Neutrophil (primary cell): ENCODE results near the gene CRYBG1.

Experiments
- H3K27ac ChIP-seq: fragments of 200-600 bp; sonication (generic); 2 replicates; pipeline ENCODE4 v1.5.1; 2016; ENCODE audit warnings: mild to moderate bottlenecking, moderate library complexity
- H3K27me3 ChIP-seq: fragments of 200-600 bp; sonication (generic); 2 replicates; pipeline ENCODE4 v1.6.0; 2016; ENCODE audit warnings: mild to moderate bottlenecking
- H3K36me3 ChIP-seq: fragments of 200-600 bp; sonication (generic); 2 replicates; pipeline ENCODE4 v1.5.1; 2017
- H3K4me1 ChIP-seq, 2 experiments: fragments of 200-600 bp in 1 of 2; sonication (generic) in 1 of 2; 1 replicate in 1 of 2; 2 replicates in 1 of 2; pipeline versions ENCODE4 v1.5.1 to v1.6.1; 2013 to 2016; ENCODE audit warnings: low read depth in 1 of 2, low read length in 1 of 2, mild to moderate bottlenecking in 1 of 2, moderate library complexity in 1 of 2; ENCODE audit not compliant: control insufficient read depth in 1 of 2, insufficient read depth in 1 of 2
- H3K4me3 ChIP-seq, 2 experiments: fragments of 200-600 bp in 1 of 2; sonication (generic) in 1 of 2; 1 replicate in 1 of 2; 2 replicates in 1 of 2; pipeline ENCODE4 v1.5.1; 2013 to 2016; ENCODE audit warnings: low read depth in 1 of 2, low read length in 1 of 2, mild to moderate bottlenecking in 1 of 2, moderate library complexity in 1 of 2
- H3K9me3 ChIP-seq: fragments of 200-600 bp; sonication (generic); 2 replicates; pipeline ENCODE4 v1.5.1; 2016
- TF ChIP-seq, protein P1 (sequence below): fragments of 200-600 bp; sonication (generic); IDR thresholded peaks from 2 replicates; pipeline ENCODE4 v1.5.1; 2016; ENCODE audit warnings: antibody characterized with exemption

CRYBG1 gene

GRCh38 chr6:106477146-106477545 is 116.6 kb downstream of the CRYBG1 start:
- Histone ChIP-seq H3K9me3 (no peaks in the 10 kb centered on the region), H3K36me3 (no peaks in the 10 kb centered on the region), H3K27me3 (no peaks in the 10 kb centered on the region), H3K4me3 (no peak overlapping the region), H3K4me1 (peaks cover 14 to 16% of the 10 kb centered on the region in 2 experiments), H3K27ac (peak overlapping the region; percentile 61)
- TF ChIP-seq, protein P1, sequence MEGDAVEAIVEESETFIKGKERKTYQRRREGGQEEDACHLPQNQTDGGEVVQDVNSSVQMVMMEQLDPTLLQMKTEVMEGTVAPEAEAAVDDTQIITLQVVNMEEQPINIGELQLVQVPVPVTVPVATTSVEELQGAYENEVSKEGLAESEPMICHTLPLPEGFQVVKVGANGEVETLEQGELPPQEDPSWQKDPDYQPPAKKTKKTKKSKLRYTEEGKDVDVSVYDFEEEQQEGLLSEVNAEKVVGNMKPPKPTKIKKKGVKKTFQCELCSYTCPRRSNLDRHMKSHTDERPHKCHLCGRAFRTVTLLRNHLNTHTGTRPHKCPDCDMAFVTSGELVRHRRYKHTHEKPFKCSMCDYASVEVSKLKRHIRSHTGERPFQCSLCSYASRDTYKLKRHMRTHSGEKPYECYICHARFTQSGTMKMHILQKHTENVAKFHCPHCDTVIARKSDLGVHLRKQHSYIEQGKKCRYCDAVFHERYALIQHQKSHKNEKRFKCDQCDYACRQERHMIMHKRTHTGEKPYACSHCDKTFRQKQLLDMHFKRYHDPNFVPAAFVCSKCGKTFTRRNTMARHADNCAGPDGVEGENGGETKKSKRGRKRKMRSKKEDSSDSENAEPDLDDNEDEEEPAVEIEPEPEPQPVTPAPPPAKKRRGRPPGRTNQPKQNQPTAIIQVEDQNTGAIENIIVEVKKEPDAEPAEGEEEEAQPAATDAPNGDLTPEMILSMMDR, result no peak

DNA sequence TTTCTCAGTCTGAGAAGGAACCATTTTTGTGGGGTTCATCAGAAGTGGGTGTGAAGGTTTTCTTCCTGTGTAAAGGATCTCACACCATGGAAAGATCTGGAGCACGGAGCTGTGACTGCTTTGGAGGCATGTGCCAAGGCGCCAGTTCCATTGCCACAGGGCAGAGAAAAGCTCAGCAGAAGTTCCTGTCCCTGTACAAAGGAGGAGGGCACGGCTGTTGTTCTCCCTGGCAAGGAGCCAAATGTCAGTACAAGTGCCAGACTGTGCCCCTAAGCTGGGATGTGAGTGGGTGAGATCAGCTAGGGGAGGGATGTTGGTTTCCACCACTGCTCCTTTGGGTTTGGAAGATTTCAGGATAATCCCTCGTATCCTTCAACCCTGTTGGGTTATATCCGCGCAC is 117.3 kb downstream of the CRYBG1 start:
- H3K27ac ChIP-seq, result peak overlapping the region; percentile 61
- H3K36me3 ChIP-seq, result no peaks in the 10 kb centered on the region
- H3K4me1 ChIP-seq, result peaks cover 14 to 16% of the 10 kb centered on the region in 2 experiments
- no peaks in the 10 kb centered on the region for H3K27me3 ChIP-seq
- TF ChIP-seq, protein P1, result no peak
- H3K9me3 ChIP-seq, result no peaks in the 10 kb centered on the region
- no peak overlapping the region for H3K4me3 ChIP-seq

GRCh38 chr6:106486236-106486635 is 125.7 kb downstream of the CRYBG1 start:
- no peak overlapping the region for H3K4me3 ChIP-seq
- H3K36me3 ChIP-seq, result no peaks in the 10 kb centered on the region
- H3K27me3 ChIP-seq, result no peaks in the 10 kb centered on the region
- no peak overlapping the region for H3K27ac ChIP-seq
- no peaks in the 10 kb centered on the region for H3K9me3 ChIP-seq
- TF ChIP-seq, protein P1, result no peak
- peaks cover 0 to 8% of the 10 kb centered on the region in 2 experiments for H3K4me1 ChIP-seq

DNA sequence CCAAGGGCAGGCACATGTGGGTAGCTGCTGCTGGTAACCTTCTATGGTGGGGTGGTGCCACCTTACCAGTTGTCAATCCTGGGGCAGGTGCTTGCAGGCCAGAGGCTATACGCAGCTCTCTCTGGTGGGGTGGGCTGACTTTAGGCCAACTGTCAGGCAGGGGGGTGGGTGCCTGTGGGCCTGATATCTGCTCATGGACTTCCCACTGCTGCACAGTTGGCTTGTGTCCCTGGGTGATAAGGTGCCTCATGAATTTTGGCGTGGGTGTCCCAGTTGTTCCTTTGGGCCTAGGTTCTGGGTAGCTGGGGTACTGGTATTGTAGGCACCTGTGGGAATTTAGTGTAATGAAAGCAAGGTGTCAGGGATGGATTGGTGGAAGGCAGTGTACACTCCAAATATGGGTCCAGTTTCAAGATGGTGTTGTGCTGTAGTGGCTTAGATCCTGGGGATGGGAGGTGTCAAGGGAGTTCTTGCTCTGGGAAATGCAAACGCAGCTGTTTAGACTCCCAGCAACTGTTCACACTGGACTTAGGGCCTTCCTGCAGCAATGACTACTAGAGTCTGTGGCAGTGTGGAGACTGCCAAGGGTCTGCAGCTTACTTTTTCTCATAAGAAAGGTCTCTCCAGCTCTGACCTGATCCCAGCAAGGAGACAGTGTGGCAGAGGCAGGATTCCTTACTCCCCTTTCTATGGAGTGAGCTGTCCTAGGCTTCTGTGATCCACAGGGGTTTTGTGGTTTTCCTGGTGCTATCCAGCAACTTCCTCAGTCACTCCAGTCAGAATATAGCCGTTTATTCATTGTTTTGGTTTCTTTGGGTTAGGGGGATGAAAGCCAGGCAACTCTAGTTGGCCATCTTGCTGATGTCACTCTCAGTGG is 128.2 kb downstream of the CRYBG1 start:
- Histone ChIP-seq H3K36me3 (no peaks in the 10 kb centered on the region), H3K4me1 (peaks cover 0 to 8% of the 10 kb centered on the region in 2 experiments), H3K27me3 (no peaks in the 10 kb centered on the region), H3K4me3 (no peak overlapping the region), H3K27ac (no peak overlapping the region), H3K9me3 (no peaks in the 10 kb centered on the region)
- TF ChIP-seq, protein P1, result no peak

- H3K9me3 ChIP-seq, result no peaks in the 10 kb centered on the region
- H3K27ac ChIP-seq, result no peak overlapping the region
- no peaks in the 10 kb centered on the region for H3K36me3 ChIP-seq
- no peak overlapping the region for H3K4me3 ChIP-seq
- no peaks in the 10 kb centered on the region for H3K27me3 ChIP-seq
- TF ChIP-seq, protein P1, result no peak
- H3K4me1 ChIP-seq, result peaks cover 3 to 10% of the 10 kb centered on the region in 2 experiments
Measured at GRCh38 chr6:106490030-106490429, 129.5 kb downstream of the CRYBG1 start.
